Measurements from ENCODE around the gene GPC6.

GRCh38 chr13:94280845-94281244 is 1054.2 kb downstream of the GPC6 start:
- TF ChIP-seq CTCF (IDR thresholded peaks at IDR 0.05) (no peak), EZH2 (IDR thresholded peaks at IDR 0.05) (no peak)

All from neural progenitor cell (in vitro differentiated cells).